Lower leg skin (tissue), 3 donors: ENCODE measurements around the gene SAMD5.

ENCODE experiments used
- POLR2A ChIP-seq, 2 donors: fragments of 450-650 bp; IDR thresholded peaks; one replicate each; pipeline ENCODE4 v1.6.1; 2016 to 2017; ENCODE audit warnings: antibody characterized with exemption in 2 of 2, mild to moderate bottlenecking in 1 of 2, moderate library complexity in 1 of 2
- TF ChIP-seq, protein P1 (sequence below), 3 donors: fragments of 450-650 bp; IDR thresholded peaks; one replicate each; pipeline ENCODE4 v1.5.1; 2016; ENCODE audit warnings: antibody characterized with exemption in 3 of 3, mild to moderate bottlenecking in 3 of 3, moderate library complexity in 2 of 3

DNA sequence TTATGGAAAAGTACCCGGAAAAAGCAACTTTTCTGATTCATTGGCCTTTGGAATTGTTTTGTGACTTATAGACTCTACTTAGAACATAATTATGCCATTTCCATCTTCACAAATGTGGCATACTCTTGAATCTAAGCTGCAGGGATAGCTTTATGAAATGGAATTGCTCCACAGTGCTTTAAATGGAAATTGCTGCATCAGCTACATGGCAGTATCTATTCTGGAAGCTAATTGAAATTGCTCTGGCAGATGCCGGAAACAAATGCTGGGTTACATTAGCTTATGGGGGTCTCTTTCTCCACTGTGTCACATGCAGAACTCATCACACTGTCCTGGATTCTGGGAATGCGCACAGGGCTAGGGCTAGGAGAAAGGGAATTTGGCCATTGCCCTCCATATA, 108.9 kb downstream of the SAMD5 start:
- TF ChIP-seq, protein P1, sequence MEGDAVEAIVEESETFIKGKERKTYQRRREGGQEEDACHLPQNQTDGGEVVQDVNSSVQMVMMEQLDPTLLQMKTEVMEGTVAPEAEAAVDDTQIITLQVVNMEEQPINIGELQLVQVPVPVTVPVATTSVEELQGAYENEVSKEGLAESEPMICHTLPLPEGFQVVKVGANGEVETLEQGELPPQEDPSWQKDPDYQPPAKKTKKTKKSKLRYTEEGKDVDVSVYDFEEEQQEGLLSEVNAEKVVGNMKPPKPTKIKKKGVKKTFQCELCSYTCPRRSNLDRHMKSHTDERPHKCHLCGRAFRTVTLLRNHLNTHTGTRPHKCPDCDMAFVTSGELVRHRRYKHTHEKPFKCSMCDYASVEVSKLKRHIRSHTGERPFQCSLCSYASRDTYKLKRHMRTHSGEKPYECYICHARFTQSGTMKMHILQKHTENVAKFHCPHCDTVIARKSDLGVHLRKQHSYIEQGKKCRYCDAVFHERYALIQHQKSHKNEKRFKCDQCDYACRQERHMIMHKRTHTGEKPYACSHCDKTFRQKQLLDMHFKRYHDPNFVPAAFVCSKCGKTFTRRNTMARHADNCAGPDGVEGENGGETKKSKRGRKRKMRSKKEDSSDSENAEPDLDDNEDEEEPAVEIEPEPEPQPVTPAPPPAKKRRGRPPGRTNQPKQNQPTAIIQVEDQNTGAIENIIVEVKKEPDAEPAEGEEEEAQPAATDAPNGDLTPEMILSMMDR (IDR thresholded peaks at IDR 0.05): no peak
- TF ChIP-seq POLR2A (IDR thresholded peaks at IDR 0.05): no peak
